ENCODE measurements around the gene CAMK1D.

CAMK1D gene

DNA sequence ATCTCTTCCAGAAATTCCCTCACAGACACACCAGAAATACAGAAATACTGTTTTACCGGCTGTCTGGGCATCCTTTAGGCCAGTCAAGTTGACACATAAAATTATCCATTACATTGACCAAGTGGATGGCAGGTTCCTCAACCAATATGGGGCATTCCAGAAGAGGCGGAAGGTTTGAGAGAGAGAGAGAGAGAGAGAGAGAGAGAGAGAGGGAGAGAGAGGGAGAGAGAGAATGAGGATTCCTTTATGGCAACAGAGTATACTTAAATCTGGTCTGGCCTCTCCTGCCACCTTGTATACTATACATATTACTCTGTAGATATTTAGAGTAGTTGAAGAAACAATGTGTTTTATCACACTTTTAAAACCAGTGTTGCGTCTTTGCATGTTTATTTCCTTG is 214.1 kb downstream of the CAMK1D start:
- no peak for DNase-seq (ENCODE audit: low spot score)

DNA sequence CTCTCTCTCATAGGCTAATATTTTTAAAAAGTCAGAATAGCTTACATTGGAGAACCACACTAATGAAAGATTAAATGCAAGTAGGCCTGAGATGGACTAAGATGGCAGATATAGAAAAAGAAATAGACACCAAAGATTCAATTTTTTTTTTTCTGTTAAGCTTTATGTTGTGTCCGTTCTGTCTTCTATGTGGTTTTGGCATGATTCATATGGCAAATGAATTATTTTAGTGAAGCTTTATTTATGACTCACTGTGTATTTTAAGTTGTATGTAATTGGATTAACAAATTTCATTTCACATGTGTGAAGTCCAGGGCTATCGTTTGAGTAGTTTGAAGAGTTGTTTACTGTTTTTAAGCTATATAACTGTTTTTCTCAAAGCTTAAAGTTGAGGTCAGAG is 214.8 kb downstream of the CAMK1D start:
- DNase-seq (ENCODE audit: low spot score) = no peak

DNA sequence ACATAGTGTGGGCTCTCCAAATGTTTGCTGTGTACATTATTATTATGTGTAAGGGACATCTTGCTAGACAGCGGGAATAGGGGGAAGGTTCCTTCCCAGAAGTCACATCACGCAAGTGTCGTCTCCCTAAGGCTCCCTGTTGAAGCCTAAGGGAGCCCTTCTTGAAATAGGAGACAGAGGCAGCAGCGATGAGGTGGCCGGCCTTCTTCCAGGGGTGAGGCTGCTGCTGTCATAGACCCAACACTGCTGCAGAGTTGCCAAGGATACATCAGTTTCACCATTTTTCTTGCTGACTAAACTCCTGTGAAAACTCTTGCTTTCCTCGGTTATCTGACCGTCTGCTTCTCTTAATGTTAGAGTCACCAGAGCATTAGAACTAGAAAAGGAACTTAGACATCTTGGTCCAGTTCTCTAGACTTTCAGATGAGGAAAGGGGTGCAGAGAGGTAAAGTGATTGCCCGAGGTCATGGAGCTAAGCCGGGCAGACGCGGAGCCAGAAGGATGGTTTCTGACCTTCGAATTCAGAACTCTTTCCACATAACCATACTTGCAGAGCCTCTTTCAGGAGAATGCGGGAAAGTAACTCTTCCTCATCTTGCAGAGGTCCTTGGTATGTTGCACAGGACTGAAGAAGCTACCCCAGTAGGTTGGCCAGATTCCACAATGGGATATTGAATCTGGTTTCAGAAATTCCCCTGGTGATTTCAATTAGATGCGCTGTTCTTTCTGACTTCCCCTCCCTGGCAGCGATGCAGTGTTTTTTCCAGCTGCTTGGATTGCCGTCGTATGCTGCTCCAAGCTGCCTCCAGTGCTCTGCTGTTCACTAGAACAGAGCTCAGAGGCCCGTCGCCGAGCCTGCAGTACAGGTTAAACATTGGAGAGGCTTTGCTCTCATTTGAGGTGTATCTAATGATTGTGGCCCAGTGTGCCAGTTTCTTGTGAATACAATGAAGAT is 217.1 kb downstream of the CAMK1D start:
- DNase-seq (ENCODE audit: low spot score) = peak; percentile 62

DNA sequence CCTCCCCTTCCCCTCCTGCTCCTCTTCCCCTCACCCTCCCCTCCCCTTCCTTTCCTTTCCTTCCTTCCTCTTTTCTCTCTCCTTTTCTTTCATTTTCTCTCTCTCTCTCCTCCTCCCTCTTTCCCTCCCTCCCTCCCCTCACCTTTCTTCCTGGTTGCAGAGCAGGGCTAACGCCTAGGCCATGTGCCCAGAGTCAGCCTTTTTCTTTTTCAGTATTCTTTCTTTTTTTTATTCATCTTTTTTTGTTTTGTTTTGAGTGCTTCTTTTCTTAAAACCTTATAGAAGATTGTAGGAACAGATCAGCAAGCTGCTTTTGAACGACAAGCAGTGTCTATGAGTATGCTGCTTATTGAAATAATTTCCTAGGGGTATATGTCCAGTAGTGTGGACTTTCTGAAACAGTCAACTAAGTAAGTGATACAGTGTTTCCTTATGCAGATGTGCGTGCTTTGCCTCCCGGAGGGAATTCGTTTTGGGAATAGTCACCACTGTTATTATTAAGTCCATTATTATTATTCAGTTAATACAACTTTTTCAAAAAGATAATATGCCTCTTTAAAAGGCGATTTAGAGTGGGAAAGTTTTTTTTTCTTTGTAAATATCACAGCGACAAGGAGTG is 219.2 kb downstream of the CAMK1D start:
- peak; percentile 26 for DNase-seq (ENCODE audit: low spot score)

DNA sequence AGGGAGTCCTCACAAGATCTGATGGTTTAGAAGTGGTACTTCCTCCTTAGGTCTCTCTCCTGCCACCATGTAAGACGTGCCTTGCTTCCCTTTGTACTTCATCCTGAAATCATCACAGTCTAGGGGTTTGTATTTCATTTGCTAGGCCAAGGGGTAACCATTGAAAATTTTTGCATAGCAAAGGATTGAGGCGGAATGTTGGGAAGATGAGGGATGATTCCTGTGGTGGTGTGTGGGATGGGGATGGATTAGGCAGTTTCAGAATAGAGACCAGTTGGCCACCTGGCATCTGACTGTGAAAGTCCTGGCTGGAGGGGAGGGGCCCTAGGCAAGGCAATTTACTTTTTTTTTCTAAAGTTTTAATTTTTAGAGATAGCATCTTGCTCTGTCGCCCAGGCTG is 222.9 kb downstream of the CAMK1D start:
- no peak for DNase-seq (ENCODE audit: low spot score)

DNA sequence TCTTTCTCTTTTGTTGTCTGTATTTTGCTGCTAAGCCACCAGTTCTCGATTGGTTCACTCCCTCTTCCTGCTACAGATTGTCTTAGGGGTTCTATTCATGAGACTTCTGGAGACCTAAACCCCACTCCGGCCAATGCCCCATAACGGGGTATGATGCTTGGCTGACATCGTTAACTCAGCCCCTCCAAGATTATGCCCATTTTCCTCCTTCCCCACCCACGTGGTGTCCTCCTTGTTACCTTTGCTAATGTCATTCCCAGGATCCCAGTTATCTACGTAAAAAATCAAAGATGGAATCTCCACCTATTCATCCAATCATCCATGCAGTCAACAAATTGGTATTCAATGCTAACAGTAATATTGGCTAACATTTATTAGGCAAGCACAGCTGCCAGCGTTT is 228.3 kb downstream of the CAMK1D start:
- peak; percentile 17 for DNase-seq (ENCODE audit: low spot score)

DNA sequence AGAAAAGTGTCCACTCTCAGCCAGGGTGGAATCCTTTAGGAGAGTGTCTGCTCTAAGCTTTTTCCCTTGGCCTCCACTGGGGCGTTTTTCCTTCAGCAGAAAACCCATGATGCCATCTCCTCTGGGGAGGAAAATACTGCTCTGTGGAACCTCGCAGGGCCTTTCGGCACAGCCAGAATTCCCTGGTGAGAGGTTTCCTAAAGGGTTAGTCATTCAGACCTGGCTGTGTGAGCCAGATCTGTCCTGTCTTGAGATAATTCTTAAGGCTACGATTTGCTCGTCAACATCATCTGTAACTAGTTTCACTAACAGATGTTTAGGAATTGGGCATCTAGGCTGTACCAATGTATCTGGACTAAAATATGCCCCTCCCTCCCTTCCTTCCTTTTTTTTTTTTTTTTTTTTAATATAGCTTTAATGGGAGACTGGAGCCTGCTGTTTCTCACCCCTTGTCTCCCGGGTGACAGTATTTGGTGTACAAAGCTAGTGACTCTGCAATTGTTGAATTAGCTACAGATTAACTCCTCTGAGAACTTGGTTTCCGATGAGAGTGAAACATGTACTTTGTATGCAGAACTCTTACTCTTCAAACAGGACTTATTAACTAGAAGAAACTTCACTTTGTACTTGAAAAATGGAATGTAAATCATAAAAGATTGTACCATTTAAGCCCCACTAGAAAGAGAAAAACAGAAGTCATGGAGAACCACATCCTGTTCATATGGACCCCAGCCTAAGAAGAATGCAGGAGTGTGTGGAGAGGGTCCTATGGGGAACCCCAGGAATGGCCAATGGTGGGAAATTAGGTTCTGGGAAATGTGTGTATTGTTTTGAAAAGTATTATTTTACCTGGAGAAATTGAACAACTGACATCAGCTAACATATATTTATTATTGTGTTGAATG is 230.9 kb downstream of the CAMK1D start:
- no peak for DNase-seq (ENCODE audit: low spot score)

DNA sequence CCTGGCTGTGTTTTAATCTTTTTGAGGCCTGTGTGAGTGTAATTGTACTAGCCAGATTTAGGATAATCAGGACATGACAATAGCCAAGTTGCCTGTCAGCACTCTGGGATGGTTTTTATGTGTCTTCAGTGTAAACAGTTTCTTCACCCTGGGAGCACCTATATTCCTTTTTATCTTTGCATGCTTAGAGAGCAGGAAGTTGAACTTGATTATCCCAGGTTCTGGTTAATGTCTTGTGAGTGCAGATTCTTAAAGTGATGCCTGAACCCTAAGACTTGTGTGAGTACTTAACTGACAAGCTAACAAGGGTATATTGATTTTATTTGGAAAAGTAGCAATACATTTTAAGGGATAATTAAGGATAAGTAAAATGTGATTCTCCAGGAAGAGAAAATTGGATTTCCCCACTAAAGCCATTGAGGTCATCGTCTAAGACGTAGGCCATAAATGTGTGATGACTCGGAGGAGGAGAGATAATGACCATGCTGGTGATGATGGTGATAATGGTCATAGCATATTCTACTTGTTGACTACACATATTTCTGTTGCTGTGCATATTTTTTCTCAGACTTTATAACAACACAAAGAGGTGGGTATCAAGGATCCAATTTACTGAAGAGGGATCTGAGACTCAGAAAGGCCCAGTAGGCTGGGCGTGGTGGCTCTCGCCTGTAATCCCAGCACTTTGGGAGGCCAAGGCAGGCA is 234.7 kb downstream of the CAMK1D start:
- no peak for DNase-seq (ENCODE audit: low spot score)

DNA sequence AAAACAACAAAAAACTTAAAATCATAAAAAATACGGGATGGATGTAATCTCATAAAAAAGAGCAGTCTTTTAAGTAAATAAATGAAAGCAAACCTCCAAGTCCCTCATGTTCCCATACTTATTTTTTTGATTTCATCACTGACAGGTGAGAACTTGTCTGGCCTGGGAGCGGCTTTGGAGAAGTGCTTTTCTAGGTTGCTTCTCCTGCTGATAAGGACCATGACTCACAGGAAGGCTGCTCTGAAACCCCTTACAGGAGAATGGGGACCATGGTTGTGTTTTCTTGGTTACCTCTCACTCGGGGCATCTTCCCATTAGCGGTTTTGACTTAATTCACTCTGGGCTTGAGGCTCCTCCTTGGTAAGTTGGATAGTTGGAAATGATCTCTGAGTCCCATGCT is 237.4 kb downstream of the CAMK1D start:
- DNase-seq (ENCODE audit: low spot score) = no peak

DNA sequence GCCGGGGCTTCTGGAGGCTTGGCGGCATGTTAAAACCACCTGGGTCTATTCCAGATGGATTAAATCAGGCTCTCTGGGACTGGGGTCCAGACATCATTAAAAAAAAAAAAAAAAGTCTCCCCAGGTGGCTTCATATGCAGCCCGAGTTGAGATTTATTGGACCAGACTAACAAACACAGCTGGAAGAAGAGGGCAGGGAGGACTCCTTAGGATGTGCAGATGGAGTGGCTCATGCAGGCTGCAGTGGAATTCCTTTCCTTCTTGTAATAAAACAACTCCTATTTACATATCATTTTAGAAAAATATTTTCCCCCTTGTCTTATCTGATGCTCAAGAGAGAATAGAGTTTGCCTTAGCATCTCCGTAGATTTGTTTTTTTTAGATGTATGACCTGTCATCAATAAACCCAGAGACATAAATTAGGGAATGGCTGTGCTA is 238.1 kb downstream of the CAMK1D start:
- DNase-seq (ENCODE audit: low spot score) = no peak

DNA sequence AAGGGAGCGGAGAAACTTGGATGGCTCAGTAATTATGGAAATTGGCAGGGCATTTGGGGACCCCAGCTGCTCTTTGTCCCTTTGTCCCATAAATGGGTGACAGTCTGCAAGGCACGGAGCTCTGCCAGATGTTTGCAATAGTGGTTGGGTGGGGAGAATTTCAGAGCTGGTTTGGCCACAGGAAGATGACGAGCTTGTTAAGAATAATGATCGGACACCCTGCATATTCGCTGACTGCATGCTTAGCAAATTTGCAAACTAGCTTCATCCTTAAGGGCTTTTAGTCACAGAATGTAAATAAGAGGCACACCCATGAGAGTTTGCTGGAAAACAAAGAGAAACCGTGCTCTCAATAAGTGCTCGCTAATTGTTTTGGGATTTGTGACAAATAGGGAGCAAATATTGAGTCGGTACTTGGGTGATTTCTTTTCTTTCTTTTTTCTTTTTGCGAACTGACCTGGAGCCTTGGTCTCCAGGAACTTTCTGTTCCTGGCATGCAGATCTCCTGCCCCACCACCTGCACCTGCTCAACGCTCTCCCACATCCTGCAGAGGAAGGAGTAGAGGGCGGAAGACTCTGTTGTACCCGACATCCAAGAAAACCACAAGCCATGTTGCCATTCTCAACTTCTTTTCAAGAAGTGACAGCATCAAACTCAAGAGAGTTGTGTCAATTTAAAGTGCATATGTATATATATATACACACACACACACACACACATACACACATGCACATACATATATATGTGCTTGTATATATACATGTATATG is 238.9 kb downstream of the CAMK1D start:
- no peak for DNase-seq (ENCODE audit: low spot score)

DNA sequence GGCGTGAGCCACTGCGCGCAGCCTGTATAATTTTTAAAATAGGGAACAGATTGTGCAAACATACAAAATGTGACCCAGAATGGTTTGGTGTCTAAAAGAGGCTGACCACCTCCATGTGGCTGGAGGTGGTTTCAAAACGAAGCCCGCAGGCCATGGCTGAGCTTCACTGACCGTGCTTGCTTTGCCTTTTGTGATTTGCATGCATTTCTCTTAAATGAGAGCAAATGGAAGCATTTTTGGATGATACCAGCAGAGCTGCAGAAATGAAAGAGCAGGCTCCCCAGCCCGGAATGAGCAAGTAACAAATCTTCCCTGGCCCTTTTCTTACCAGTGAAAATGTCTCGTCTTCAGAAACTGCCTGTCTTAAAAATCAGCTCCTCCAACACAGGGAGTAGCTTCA is 239.9 kb downstream of the CAMK1D start:
- no peak for DNase-seq (ENCODE audit: low spot score)

DNA sequence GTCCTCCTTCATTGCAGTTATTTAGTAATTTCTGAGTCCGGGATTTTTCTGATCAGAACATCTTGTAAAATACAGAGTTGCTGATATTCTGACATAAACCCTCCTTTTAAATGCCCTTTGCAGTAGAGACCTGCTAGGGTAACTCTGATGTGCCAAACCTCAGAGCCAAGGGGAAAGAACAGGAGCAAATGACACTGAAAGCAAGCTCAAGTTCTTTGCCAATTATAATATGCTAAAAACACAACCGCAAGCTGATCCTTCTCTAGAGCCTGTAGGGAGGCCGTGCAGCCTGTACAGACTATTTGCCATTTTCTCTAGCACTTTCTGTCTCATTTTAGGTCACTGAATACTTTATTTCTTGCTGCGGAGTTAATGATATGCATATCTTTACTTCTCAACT is 240.4 kb downstream of the CAMK1D start:
- DNase-seq (ENCODE audit: low spot score) = no peak

DNA sequence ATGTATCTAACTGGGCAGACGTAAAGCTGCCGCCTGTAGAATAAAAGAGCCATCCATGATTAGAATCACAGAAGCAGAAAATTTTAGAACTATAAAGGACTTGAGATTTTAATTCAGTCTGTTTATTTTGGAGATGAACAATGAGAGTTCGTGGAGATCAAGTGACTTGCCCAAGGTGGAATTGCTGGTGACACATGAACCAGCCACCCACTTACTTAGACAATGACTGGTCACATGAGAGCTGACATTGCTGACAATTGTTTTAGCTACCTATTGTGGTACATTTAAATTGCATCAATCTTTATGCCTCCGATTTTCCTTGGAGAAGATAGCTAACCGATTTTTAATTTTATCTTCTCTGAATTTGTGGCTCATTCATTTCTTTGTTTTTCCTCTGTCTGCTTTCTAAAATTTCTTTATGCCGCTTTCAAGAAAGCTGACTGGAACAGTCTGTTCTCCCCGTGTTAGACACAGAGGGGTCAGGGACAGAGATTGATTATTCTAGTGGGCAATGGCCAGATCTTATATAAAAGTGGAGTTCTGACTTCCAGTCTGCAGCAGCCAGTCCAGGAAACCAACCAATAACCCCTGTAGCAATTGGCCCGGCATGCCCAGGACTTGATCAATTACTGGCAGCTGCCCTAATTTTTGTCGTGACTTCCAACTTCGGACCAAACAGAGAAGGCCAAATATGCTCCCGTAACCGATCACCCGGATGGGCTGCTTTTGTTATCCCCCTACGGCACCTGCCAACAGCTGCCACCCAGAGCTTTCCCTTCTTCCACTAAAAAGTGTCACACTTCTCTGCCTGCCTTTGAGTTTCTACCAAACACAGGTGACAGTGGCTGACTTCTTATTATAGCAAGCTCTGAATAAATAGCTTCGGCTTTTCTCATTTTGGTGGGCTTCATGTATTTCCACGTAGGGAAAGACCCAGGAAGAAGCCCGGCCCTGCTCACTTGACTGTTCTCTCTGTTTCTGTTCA is 241.6 kb downstream of the CAMK1D start:
- DNase-seq (ENCODE audit: low spot score) = no peak

DNA sequence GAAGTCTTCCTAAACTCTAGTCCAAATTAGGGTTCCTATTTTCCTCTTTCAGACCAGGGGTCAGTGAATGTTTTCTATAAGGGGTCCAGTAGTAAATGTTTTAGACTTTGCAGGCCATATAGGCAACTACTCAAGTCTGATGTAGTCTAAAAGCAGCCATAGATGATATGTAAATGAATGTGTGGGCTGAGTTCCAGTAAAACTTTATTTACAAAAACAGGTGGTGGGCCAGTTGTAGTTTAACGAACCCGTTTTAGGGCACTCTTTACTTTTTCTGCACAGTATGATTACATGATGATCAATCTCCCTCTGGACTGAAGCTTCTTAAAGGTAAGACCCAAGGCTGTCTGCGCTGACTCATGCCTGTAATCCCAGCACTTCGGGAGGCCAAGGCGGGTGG is 243.6 kb downstream of the CAMK1D start:
- no peak for DNase-seq (ENCODE audit: low spot score)

DNA sequence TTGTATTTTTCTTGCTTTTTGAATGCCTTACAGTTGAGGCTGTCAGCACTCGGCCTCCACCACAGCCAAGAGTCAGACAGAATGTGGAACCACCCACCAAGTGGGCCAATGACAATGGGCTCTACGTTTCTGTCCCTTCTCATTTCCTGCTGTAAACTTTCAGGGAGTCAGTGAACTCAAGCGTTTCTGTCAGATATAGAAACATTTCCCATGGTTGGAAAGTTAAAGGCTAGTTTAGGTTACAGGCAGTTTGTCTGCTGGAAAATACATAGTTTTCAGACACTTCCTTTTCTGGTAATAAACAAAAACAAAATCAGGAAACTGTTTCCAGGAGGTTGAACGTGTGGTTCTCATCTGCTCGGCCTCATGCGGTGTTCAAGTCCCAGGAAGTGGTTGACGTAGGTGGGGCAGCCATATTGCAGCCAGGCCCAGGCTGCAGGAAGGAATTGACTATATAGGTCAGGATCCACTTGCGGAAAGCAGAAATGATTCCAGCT is 245.1 kb downstream of the CAMK1D start:
- DNase-seq (ENCODE audit: low spot score) = no peak

DNA sequence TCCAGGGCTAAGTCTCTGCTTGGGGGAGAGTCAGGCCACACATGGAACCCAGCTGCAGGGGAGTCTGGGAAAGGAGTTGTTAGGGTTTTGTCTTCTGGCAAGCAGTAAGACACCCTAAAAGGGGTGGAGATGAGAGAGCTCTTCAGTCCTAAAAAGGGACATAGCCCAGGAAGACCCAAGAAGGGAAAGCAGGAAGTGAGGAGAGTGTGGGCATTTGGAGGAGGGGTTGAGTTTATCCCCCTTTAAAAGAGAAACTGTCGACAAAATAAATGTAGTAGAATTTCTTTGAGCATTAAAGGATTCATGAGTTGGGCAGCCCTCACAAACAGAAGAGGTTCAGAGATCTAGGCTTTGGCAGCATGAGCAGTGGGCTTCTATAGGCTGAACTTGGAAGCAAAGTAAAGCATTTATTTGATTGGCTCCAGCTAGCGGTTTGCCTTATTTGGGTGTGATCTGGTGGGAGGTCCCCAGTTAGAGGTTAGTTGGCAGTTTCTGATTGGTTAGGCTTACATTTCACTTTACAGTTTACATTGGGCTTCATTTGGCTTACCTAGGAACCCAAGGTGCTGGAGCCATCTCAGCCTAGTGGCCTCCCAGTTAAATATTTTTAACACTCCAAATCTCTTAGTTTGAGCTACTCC is 246.7 kb downstream of the CAMK1D start:
- DNase-seq (ENCODE audit: low spot score) = no peak

DNA sequence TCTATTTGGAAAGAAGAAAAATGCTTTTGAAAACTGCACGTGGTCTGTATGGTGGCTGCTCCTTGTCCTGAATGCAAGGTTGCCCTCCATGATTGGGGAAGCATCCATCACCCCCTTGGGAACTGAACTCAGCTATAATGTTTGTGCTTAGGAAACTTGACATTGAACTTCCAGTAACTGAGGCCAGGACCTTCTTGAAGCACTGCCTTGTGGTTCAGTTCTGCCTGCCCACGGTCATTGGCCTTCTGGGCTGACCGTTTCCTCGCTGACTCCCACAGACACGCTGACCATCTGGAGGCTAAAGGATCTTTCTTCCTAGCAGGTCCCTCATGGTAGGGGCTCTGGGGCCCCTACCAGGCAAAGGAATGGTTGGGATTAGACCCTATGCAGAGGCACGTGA is 247.8 kb downstream of the CAMK1D start:
- DNase-seq (ENCODE audit: low spot score) = no peak

Measured in left forelimb (tissue), 1 donor.